HG03135 (cell line): ENCODE measurements around the gene DPY19L3.
"Not testable (repeated sequence)": the region's sequence is repeated elsewhere in the genome, so short reads cannot be mapped to it uniquely, and the experiment has no call there.

Source experiments
- ATAC-seq: cut with Tn5 transposase; IDR thresholded peaks from one replicate; pipeline ENCODE4 v1.9.1; 2021; ENCODE audit warnings: mild to moderate bottlenecking, moderate library complexity; ENCODE audit not compliant: unreplicated experiment

DPY19L3 gene

GRCh38 chr19:32392901-32393300 is 12.7 kb upstream of the DPY19L3 start:
- ATAC-seq = no peak

DNA sequence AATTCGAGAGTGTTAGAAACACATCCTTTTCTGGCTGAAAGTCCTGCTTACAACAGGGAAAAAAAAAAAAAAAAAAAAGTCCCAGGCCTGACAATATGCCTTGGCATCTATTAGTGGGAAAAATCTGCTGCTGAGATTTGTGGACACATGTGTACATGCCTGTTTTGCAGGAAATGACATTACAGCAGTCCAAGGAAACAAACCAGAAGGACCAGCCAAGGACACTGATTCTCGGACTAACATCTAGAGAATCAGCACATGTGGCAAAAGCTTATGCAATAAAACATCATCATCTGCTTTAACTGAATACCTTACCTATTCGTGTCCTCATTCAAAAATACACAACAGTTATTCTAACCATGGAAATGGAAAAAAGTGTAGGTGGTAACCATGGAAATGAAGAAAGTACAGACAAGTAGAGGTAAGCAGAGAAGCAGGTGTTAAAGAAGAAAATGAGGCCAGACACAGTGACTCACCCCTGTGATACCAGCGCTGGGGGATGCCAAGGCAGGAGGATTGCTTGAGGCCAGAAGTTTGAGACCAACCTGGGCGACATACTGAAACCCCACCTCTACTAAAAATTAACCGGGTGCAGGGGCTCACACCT is 9.4 kb upstream of the DPY19L3 start:
- no peak for ATAC-seq

DNA sequence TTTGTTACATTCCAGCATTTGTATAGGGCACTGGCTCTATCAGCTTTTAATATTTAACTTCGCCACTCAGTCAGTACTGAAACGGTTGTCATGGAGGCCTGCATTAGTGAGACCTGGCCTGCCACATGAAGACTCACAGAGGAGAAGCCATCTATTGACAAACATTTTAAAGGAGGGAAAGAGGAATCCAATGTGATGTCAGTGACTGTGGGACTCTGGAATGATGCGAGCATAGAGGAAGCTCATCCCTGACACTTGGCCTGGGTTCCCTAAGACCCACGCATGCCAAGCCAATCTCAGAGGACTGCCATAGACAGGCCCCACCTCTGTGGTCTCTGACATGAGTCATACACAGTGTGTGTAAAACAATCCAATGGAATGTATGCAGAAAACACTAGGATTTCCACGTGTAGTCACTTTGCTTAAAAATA is 7.9 kb upstream of the DPY19L3 start:
- ATAC-seq = no peak

DNA sequence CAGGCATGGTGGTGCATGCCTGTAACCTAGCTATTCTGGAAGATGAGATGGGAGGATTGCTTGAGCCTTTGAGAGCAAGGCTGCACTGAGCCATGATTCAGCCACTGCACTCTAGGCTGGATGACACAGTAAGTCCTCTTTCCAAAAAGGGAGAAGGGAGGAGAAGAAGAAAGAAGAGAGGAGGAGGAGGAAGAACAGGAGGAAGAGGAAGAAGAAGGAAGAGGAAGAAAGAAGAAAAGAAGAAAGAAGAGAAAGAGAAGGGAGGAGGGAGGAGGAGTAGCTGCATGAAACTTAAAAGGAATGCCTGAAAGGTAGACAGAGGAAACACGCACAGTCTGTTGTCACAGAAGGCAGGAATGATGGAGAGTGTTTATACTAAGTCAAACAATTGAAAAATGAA is 3.6 kb upstream of the DPY19L3 start:
- no peak for ATAC-seq

DNA sequence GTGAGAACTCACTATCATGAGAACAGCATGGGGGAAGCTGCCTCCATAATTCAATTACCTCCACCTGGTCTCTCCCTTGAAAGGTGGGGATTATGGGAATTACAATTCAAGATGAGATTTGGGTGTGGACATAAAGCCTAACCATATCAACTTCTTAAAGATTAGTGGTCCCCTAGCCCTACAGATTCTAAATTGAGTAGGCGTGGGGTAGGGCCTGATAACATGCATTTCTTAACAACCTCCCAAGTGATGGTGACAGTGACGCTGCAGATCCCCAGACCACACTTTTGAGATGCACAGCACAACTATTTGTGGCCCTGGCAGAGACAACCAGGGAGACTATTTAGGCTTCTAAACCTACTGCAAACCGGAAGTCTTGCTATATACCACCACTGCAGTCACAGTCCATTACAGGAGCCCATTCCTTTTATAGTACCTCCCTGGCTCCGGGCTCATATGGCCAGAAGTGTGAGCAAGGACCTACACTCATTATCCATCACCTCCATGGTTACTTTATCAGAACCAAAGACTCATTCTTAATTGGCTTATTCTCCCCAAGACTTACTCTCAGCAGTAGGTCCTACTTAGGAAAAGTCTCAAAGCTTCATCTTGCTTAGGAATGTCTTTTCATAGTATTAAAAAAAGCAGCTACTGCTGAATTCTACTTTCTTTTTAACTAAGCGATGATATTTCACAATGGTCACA is 2.1 kb upstream of the DPY19L3 start:
- ATAC-seq = no peak

DNA sequence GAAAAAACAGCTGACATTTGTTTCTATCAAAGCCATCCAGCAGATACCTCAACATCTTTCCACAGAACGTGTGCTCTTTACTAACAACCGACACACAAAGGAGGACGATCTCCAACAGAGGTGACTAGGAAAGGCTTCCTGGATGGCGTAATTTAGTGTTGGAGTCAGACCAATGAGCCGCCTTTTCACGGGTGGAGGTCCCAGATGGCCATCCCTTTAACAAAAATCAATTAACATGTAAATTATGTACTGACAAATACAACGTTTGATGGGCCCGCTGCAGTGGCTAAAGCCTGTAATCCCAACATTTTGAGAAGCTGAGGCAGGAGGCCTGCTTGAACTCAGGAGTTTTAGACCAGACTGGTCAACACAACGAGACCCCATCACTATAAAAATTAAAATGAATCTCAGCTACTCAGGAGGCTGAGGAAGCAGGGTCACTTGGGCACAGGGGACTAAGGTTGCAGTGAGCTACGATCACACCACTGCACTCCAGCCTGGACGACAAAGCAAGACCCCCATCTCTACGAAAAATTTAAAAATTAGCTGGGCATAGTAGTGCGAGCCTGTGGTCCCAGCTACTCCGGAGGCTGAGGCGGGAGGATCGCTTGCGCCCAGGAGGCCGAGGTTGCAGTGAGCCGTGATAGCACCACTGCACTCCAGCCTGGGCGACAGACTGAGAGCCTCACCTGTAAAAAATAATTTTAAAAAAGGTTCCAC is 1.2 kb upstream of the DPY19L3 start:
- no peak for ATAC-seq

DNA sequence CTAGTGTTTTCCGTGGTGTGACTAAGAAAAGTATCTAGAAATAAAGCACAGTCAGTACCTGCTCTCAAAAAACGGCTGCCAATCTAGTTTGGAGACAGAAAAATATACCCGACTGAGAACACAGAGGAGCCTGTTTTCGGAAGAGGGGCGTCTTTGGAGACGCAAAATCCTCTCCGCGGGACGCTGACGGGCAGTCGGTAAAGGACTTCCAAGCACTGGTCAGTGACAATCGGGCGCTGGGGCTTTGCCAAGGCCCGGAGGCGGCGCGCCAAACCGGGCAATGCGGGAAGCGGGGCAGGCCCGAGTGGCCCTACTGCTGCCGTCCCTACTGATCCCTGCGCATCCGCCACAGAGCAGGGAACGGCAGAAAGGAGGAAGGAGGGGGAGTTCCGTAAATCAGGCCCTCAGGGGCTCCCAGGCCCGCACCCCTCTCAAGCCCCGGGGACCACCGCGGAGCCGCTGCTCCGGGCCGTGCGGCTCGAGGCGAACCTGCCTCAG is 588 bp upstream of the DPY19L3 start:
- peak; percentile 8 for ATAC-seq

DNA sequence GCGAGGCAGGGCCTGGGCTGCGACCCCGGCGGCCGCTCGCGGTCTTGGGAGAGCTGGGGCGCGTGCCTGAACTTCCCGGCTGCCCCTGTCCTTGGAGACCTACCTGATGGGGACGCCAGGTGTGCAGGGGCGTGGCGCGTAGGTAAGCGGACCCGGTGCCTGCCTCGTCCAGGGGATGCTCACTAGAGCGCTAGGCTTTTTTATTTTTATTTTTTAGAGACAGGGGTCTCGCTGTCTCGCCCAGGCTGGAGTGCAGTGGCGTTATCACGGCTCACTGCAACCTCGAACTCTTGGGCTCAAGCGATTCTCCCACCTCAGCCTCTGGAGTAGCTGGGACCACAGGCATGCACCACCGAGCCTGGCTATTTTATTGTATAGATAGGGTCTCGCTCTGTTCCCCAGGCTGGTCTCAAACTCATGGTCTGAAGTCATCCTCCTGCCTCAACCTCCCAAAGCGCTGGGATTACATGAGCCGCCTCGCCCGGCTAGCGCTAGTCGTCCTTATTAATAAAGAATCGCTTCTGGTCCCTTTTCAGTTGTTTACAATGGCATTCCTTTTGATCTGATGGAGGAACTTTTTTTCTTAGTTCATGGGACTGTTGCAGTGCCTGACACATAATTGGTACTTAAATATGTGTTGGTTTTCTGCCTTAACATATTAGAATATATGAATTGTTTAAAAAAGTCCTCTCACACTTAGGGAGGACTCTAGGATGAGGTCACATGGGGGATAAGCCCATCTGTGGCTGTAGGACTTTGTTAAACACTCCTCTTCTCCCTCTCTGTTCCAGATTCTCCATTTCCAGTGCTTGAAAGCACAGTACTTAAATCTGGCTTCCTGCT is 812 bp downstream of the DPY19L3 start:
- no peak for ATAC-seq

DNA sequence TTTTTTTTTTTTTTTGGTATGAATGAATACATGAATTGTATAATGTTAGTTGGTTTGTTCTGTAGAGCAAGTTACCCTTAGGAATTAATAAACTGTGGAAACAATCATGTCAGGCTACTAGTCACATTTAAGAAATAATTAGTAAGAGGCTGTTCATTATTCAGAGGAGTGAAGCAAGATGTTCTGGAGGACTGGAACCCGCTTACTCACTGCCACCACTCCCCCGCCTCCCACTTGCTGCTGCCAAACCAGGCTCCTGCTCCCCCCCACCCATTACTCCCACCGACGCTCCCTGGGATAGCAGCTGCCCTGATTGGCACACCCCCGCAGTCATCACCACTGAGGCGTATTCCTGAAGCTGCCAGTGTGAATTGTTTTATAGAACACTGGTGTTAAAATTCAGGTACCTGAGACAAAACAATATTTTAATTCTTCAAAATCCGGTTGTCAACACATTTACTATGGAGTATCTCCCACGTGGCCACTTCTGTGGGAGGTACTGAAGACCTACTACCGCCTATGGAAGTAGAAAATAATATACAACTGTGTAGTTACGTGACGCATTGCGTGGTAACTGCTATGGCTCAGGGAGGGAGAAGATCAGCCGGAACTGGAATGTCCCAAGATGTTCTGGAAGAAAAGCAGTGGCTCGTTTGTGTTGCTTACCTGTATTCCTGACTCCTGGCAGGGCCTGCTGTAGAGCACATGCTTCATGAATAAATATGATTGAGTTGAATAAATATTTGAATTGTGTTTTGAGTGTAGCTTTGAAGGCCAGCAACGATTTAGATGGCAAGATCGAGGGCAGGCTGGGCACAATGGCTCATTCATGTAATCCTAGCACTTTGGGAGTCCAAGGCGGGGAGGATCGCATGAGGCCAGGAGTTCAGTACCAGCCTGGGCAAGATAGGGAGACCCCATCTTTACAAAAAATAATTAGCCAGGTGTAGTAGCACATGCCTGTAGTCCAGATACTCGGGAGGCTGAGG is 1.7 kb downstream of the DPY19L3 start:
- no peak for ATAC-seq

DNA sequence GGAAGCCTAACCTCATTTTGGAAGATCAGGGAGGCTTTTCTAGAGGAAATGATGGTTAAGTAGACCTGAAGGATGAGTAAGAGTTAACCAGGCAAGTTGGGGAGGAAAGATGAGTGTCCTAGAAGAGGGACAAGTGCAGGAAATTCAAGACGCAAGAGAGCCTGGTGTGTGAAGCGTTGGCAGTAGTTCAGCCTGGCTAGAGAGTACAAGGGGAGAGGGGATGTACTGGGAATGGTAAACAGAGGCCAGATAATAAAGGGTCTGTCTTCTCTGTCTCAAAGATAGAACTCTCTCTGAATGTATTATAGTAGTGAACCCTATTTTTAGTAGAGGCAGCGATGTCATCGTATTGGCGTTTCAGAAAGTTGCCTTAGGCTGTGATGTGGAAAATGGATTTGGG is 9.7 kb downstream of the DPY19L3 start:
- ATAC-seq = no peak

- ATAC-seq = no peak
Observed at GRCh38 chr19:32415669-32416068, 10.1 kb downstream of the DPY19L3 start.

- no peak for ATAC-seq
Observed at GRCh38 chr19:32416749-32417456, 11.3 kb downstream of the DPY19L3 start.

- no peak for ATAC-seq
Observed at GRCh38 chr19:32418155-32418554, 12.6 kb downstream of the DPY19L3 start.

DNA sequence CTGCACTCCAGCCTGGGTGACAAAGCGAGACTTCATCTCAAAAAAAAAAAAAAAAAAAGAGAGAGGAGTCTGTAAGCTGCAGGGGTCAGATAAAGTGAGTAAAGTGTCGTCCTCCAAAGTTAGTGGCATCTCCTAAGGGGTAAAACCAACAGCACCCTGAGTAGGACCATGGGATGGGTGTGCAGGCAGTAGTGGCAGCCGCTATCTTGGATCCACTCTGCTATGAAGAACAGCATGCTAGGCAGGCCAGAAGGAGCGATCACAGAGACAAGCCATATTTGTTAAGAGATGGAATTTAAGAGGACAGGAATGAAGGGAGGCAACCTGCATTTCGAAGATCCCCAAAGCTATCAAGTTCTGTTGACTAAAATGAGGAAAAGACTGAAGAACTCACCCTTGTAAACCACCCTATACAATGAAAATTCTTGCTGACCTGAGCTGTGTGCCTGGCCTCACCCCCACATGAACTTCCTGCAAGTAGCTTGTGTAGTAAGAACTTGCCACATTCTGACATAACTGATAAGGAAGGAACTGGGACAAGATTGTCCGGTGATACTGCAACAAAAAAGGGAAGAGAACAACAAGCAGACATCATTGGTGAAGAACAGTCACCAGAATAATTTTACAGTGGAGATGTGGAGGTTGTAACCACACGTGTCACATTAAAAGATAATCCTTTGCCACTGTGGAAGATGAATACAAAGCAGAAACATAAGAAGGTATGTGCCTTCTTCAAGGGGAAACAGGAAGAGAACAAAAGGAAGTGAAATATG is 16.2 kb downstream of the DPY19L3 start:
- no peak for ATAC-seq

- no peak for ATAC-seq
Observed at GRCh38 chr19:32422435-32422834, 16.9 kb downstream of the DPY19L3 start.

DNA sequence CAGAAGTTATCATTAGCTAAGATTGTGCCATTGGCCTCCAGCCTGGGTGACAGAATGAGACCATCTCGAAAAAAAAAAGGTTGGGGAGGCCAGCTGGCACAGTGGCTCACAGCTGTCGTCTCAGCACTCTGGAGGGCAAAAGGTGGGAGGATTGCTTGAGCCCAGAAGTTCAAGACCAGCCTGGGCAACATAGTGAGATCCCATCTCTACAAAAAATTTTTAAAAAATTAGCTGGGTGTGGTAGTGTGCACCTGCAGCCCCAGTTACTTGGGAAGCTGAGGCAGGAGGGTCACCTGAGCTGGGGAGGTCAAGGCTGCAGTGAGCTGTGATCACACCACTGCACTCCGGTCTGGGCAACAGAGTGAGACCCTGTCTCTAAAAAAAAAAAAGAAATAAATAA is 18.4 kb downstream of the DPY19L3 start:
- not testable (repeated sequence) for ATAC-seq

DNA sequence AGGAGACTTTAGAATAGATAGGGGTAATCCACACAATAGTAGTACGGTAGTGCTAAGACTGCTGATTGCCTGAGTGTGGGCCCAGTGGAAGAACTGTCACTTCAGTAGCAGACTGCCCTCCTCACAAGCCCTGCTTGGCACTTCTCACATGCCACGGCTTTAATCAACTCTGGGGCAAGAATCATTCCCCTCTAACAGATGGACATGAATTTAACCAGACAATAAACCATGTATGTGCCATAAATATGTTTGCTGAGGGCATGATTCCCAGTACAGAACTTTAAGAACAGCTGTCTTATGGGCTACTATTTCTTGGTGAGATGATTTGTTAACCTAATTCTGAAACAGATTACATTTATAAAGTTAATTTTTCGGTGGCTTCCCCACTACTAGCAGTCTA is 22.0 kb downstream of the DPY19L3 start:
- no peak for ATAC-seq

GRCh38 chr19:32436692-32437091 is 31.1 kb downstream of the DPY19L3 start:
- no peak for ATAC-seq
